HEK293 (cell line): ENCODE data around the gene RNF13.

Experiments used
- BCL11B ChIP-seq: fragments of 450-650 bp; formaldehyde crosslinking; IDR thresholded peaks from 2 replicates; pipeline ENCODE4 v1.5.1; 2016; ENCODE audit warnings: low read depth, missing biosample characterization, missing genetic modification characterization
- GLIS1 ChIP-seq: fragments of 450-650 bp; formaldehyde crosslinking; IDR thresholded peaks from 2 replicates; pipeline ENCODE4 v1.5.1; 2016; ENCODE audit warnings: missing biosample characterization, missing genetic modification characterization
- HOXC10 ChIP-seq: sonication (generic); formaldehyde crosslinking; IDR thresholded peaks from 2 replicates; pipeline ENCODE4 v1.8.1; 2023; ENCODE audit warnings: mild to moderate bottlenecking, missing genetic modification reagents
- ZBTB49 ChIP-seq: fragments of 450-650 bp; formaldehyde crosslinking; IDR thresholded peaks from 2 replicates; pipeline ENCODE4 v1.5.1; 2016; ENCODE audit warnings: missing biosample characterization, missing genetic modification characterization, low read depth
- ZNF114 ChIP-seq: fragments of 450-650 bp; formaldehyde crosslinking; IDR thresholded peaks from 2 replicates; pipeline ENCODE4 v1.5.0; 2017; ENCODE audit warnings: missing biosample characterization, missing genetic modification characterization
- ZNF148 ChIP-seq: fragments of 450-650 bp; formaldehyde crosslinking; IDR thresholded peaks from 2 replicates; pipeline ENCODE4 v1.5.0; 2017; ENCODE audit warnings: missing biosample characterization, missing genetic modification characterization, borderline replicate concordance
- ZNF214 ChIP-seq: fragments of 450-650 bp; formaldehyde crosslinking; IDR thresholded peaks from 2 replicates; pipeline ENCODE4 v1.5.1; 2017; ENCODE audit warnings: missing biosample characterization, mild to moderate bottlenecking, missing genetic modification characterization, borderline replicate concordance
- ZNF239 ChIP-seq: fragments of 450-650 bp; formaldehyde crosslinking; IDR thresholded peaks from 2 replicates; pipeline ENCODE4 v1.5.1; 2016; ENCODE audit warnings: missing biosample characterization, missing genetic modification characterization
- ZNF248 ChIP-seq: fragments of 450-650 bp; formaldehyde crosslinking; IDR thresholded peaks from 2 replicates; pipeline ENCODE4 v1.5.1; 2017; ENCODE audit warnings: missing biosample characterization, missing genetic modification characterization
- ZNF311 ChIP-seq: fragments of 450-650 bp; formaldehyde crosslinking; IDR thresholded peaks from 2 replicates; pipeline ENCODE4 v1.5.1; 2017; ENCODE audit warnings: missing biosample characterization, missing genetic modification characterization, borderline replicate concordance
- ZNF324 ChIP-seq: fragments of 450-650 bp; formaldehyde crosslinking; IDR thresholded peaks from 2 replicates; pipeline ENCODE4 v1.5.1; 2016; ENCODE audit warnings: missing biosample characterization, missing genetic modification characterization
- ZNF394 ChIP-seq: fragments of 450-650 bp; formaldehyde crosslinking; IDR thresholded peaks from 2 replicates; pipeline ENCODE4 v1.5.1; 2016; ENCODE audit warnings: missing biosample characterization, missing genetic modification characterization, mild to moderate bottlenecking, moderate library complexity, borderline replicate concordance
- ZNF488 ChIP-seq: fragments of 450-650 bp; formaldehyde crosslinking; IDR thresholded peaks from 2 replicates; pipeline ENCODE4 v1.5.1; 2016; ENCODE audit warnings: missing biosample characterization, missing genetic modification characterization
- ZNF513 ChIP-seq: fragments of 450-650 bp; IDR thresholded peaks from 2 replicates; pipeline ENCODE4 v1.5.1; 2018; ENCODE audit warnings: missing biosample characterization, missing genetic modification characterization
- ZNF558 ChIP-seq: fragments of 450-650 bp; formaldehyde crosslinking; IDR thresholded peaks from 2 replicates; pipeline ENCODE4 v1.5.1; 2016; ENCODE audit warnings: missing biosample characterization, missing genetic modification characterization
- ZSCAN4 ChIP-seq: fragments of 450-650 bp; formaldehyde crosslinking; IDR thresholded peaks from 2 replicates; pipeline ENCODE4 v1.5.1; 2017; ENCODE audit warnings: missing biosample characterization, missing genetic modification characterization
- TF ChIP-seq, protein P1 (sequence below): sonication (generic); formaldehyde crosslinking; IDR thresholded peaks from 2 replicates; pipeline ENCODE4 v1.8.1; 2022; ENCODE audit warnings: mild to moderate bottlenecking, moderate library complexity, missing genetic modification reagents
- TF ChIP-seq, protein P2 (sequence below): fragments of 450-650 bp; formaldehyde crosslinking; IDR thresholded peaks from 2 replicates; pipeline ENCODE4 v1.5.1; 2016; ENCODE audit warnings: missing biosample characterization, missing genetic modification characterization
- TF ChIP-seq, protein P3 (sequence below): fragments of 450-650 bp; formaldehyde crosslinking; IDR thresholded peaks from 2 replicates; pipeline ENCODE4 v1.5.1; 2016; ENCODE audit warnings: missing biosample characterization, missing genetic modification characterization
- TF ChIP-seq, protein P4 (sequence below): fragments of 450-650 bp; formaldehyde crosslinking; IDR thresholded peaks from 2 replicates; pipeline ENCODE4 v1.5.1; 2016; ENCODE audit warnings: missing biosample characterization, missing genetic modification characterization, borderline replicate concordance

The RNF13 gene

GRCh38 chr3:149812606-149813366 is at the start of gene RNF13 (continued):
- TF ChIP-seq, protein P1, sequence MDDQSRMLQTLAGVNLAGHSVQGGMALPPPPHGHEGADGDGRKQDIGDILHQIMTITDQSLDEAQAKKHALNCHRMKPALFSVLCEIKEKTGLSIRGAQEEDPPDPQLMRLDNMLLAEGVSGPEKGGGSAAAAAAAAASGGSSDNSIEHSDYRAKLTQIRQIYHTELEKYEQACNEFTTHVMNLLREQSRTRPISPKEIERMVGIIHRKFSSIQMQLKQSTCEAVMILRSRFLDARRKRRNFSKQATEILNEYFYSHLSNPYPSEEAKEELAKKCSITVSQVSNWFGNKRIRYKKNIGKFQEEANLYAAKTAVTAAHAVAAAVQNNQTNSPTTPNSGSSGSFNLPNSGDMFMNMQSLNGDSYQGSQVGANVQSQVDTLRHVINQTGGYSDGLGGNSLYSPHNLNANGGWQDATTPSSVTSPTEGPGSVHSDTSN (CRISPR knock-in tag): peak; percentile 70; the same call in 1 of the 2 replicates
- TF ChIP-seq ZNF311 (tag by site-specific recombination) (no peak), ZNF558 (no peak), ZNF324 (peak; percentile 60), HOXC10 (no peak), BCL11B (tag by site-specific recombination) (no peak), ZNF214 (no peak), ZNF148 (tag by site-specific recombination) (no peak), ZSCAN4 (tag by site-specific recombination) (no peak), ZNF513 (tag by site-specific recombination) (no peak), GLIS1 (tag by site-specific recombination) (peak; percentile 52), ZBTB49 (no peak), ZNF488 (tag by site-specific recombination) (no peak), ZNF239 (tag by site-specific recombination) (no peak), ZNF394 (tag by site-specific recombination) (no peak), ZNF114 (tag by site-specific recombination) (no peak), ZNF248 (tag by site-specific recombination) (no peak)
- TF ChIP-seq, protein P2, sequence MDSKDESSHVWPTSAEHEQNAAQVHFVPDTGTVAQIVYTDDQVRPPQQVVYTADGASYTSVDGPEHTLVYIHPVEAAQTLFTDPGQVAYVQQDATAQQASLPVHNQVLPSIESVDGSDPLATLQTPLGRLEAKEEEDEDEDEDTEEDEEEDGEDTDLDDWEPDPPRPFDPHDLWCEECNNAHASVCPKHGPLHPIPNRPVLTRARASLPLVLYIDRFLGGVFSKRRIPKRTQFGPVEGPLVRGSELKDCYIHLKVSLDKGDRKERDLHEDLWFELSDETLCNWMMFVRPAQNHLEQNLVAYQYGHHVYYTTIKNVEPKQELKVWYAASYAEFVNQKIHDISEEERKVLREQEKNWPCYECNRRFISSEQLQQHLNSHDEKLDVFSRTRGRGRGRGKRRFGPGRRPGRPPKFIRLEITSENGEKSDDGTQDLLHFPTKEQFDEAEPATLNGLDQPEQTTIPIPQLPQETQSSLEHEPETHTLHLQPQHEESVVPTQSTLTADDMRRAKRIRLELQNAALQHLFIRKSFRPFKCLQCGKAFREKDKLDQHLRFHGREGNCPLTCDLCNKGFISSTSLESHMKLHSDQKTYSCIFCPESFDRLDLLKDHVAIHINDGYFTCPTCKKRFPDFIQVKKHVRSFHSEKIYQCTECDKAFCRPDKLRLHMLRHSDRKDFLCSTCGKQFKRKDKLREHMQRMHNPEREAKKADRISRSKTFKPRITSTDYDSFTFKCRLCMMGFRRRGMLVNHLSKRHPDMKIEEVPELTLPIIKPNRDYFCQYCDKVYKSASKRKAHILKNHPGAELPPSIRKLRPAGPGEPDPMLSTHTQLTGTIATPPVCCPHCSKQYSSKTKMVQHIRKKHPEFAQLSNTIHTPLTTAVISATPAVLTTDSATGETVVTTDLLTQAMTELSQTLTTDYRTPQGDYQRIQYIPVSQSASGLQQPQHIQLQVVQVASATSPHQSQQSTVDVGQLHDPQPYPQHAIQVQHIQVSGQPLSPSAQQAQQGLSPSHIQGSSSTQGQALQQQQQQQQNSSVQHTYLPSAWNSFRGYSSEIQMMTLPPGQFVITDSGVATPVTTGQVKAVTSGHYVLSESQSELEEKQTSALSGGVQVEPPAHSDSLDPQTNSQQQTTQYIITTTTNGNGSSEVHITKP (tag by site-specific recombination): peak; percentile 74
- TF ChIP-seq, protein P3, sequence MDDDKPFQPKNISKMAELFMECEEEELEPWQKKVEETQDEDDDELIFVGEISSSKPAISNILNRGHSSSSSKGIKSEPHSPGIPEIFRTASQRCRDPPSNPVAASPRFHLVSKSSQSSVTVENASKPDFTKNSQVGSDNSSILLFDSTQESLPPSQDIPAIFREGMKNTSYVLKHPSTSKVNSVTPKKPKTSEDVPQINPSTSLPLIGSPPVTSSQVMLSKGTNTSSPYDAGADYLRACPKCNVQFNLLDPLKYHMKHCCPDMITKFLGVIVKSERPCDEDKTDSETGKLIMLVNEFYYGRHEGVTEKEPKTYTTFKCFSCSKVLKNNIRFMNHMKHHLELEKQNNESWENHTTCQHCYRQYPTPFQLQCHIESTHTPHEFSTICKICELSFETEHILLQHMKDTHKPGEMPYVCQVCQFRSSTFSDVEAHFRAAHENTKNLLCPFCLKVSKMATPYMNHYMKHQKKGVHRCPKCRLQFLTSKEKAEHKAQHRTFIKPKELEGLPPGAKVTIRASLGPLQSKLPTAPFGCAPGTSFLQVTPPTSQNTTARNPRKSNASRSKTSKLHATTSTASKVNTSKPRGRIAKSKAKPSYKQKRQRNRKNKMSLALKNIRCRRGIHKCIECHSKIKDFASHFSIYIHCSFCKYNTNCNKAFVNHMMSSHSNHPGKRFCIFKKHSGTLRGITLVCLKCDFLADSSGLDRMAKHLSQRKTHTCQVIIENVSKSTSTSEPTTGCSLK (tag by site-specific recombination): no peak
- TF ChIP-seq, protein P4, sequence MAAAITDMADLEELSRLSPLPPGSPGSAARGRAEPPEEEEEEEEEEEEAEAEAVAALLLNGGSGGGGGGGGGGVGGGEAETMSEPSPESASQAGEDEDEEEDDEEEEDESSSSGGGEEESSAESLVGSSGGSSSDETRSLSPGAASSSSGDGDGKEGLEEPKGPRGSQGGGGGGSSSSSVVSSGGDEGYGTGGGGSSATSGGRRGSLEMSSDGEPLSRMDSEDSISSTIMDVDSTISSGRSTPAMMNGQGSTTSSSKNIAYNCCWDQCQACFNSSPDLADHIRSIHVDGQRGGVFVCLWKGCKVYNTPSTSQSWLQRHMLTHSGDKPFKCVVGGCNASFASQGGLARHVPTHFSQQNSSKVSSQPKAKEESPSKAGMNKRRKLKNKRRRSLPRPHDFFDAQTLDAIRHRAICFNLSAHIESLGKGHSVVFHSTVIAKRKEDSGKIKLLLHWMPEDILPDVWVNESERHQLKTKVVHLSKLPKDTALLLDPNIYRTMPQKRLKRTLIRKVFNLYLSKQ (tag by site-specific recombination): no peak
